GM12801 (cell line): ENCODE results near the gene ATP13A3.

Source experiments
- TF ChIP-seq, protein P1 (sequence below): IDR thresholded peaks from one replicate; pipeline ENCODE4 v1.5.1; 2011; ENCODE audit warnings: control low read depth; ENCODE audit not compliant: insufficient read length; ENCODE audit errors: extremely low read depth

Gene ATP13A3

DNA sequence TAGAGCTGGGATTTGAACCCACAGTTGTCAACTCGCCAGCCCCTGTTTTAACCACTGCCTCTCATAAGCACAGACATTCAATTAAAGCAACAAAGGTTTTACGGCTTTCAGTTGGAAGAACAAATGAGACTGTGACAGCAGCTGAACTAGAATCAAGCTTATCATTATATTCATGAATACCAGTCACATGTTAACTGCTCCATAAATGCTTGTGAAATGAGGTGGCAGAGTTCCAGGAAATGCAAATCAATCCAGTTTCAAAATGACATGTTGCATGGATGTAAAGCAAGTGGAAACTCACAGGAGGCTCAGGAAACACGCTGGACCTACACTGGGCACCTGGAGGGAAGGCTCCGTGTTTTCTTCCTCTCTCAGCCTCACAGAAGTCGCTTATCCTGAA is 91.6 kb downstream of the ATP13A3 start:
- TF ChIP-seq, protein P1, sequence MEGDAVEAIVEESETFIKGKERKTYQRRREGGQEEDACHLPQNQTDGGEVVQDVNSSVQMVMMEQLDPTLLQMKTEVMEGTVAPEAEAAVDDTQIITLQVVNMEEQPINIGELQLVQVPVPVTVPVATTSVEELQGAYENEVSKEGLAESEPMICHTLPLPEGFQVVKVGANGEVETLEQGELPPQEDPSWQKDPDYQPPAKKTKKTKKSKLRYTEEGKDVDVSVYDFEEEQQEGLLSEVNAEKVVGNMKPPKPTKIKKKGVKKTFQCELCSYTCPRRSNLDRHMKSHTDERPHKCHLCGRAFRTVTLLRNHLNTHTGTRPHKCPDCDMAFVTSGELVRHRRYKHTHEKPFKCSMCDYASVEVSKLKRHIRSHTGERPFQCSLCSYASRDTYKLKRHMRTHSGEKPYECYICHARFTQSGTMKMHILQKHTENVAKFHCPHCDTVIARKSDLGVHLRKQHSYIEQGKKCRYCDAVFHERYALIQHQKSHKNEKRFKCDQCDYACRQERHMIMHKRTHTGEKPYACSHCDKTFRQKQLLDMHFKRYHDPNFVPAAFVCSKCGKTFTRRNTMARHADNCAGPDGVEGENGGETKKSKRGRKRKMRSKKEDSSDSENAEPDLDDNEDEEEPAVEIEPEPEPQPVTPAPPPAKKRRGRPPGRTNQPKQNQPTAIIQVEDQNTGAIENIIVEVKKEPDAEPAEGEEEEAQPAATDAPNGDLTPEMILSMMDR: no peak

DNA sequence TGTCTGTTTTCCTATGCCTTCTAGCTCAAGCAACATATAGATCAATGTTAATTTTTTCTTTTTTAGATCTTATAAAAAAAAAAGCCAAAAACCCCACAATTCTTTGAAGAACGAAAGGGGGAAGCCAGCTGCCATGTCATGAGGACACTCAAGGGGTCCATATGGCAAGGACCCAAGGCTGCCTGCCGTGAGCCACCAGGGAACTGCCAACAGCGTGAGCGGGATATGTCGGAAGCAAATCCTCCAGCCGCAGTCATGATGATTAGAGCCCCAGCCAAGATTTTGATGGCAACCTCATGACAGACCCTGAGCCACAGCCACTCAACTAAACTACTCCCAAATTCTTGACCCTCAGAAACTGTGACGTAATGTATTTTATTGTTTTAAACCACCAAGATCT is 94.2 kb downstream of the ATP13A3 start:
- TF ChIP-seq, protein P1: no peak

DNA sequence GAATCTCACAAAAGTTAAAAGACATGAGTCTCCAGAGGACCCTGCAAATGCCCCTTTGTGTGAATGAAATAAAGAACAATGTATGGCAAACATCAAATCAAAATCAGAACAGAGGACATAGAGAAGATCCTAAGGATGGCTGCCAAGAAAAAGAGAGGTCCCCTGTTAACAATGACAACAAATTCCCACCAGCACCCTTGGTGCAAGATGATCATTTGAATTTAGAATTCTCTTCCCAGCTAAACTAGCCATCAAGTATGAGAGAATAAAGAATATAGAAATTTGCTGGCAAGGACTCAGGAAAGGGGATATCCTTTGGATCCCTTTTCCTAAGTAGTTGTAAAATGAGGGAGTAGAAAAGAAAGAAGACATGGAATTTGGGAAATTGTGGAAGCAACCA is 96.0 kb downstream of the ATP13A3 start:
- TF ChIP-seq, protein P1: no peak

DNA sequence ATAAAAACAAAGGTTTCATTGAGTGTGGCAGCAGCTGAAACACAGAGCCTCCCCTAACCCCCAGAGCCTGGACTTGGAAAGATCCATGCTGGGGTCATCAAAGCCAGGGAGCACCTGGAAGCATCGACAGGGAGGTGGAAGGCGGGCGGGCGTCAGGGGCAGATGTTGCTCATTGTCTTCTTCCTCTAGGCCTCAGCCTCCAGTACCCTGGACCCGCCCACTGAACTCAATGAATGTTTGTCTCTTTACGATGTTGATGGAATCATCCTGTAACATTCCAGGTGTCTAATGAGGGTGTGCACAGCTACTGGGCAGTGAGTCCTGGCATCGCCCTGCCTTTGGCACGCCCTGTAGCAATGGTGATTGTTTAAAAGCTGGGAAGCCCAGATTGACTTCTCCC is 97.5 kb downstream of the ATP13A3 start:
- TF ChIP-seq, protein P1: no peak

DNA sequence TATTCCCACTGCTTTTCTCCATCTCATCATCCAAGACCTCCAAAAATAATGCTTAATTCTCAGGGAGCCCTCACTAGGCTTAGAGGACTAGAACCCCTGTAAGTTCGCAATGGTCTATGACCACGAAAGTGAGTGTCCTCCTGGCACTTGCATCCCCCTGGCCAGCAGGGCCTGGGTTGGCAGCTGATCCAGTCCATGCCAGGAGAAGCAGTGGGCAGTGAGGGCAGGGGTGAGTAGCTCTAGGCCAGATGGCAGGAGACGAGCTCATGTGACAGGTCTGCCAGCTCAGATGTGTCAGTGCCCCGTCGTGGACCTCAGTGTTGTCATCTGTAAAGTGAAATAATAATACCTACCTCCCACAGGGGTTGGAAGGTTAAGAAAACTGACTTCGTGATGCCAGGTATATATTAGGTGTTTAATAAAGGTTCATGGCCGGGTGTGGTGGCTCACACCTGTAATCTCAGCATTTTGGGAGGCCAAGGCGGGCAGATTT is 98.8 kb downstream of the ATP13A3 start:
- TF ChIP-seq, protein P1: no peak

DNA sequence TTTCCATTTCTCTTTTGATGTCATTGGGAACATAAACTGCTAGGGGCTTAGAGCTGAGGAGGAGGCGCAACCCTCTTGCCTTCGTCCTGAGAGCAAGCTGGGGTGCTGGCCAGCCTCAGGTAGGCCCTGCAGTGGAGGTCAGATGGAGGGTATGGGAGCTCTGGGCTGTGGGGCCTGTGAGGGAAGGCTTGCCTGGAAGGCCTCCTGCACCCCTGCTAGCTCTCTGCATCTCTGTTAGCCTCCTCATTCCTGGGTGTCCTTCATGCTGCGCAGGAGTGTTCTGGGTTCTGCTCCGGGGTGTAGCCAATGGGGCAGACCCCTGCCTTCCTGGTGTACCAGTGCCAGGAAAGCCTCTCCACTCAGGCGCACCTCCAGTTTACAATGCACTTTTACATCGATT is 99.5 kb downstream of the ATP13A3 start:
- TF ChIP-seq, protein P1: no peak

DNA sequence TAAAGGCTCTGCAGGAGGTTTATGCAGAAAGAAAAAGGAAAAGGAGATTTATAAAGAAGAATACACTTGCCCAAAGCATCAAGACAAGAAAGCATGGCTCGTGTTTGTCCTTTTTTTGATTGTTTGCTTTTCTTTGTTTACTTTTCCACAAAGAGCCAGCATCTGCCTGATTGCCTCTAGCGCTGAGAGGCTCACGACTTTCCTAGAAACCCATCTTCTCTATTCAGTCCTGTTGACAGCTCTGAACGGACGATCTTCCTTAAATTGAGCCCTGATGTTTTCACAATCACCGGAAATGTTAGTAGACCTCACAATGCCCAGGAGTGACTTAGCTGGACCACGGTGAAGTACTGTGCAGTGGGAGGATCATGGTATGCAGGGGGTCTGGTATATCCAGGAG is 100.2 kb downstream of the ATP13A3 start:
- TF ChIP-seq, protein P1: no peak

DNA sequence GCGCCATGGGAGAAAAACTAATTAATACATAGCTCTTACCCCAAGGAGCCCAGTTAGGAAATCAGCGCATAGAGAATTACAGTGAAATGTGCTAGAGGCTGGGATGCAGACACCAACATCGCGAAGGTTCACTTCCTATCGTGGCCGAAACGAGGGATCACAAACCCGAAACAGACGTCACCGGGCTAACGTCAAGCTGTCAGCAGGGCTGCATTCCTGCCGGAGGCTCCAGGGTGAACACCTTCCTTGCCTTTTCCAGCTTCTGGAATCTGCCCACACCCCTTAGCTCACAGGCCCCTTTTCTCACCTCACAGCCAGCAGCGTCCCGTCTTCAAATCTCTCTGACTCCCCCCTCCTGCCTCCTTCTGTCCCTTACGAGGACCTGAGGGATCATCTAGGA is 100.7 kb downstream of the ATP13A3 start:
- TF ChIP-seq, protein P1: no peak
